Mesendoderm (in vitro differentiated cells): ENCODE measurements around the gene PEX14.

Experiments
- DNase-seq: peaks from one replicate; pipeline ENCODE4 v3.0.0; 2013
- H2AK5ac ChIP-seq: 2 replicates; pipeline ENCODE4 v1.6.1; 2013; ENCODE audit warnings: low read length, inconsistent platforms
- H2BK120ac ChIP-seq: 2 replicates; pipeline ENCODE4 v1.6.1; 2013; ENCODE audit warnings: low read depth, mild to moderate bottlenecking, low read length, moderate library complexity, mixed read lengths
- H2BK15ac ChIP-seq: replicated peaks from 2 replicates; pipeline ENCODE4 v1.6.1; 2013; ENCODE audit warnings: low read depth, mild to moderate bottlenecking, moderate library complexity
- H2BK5ac ChIP-seq: 2 replicates; pipeline ENCODE4 v1.6.1; 2013; ENCODE audit warnings: low read length, inconsistent platforms
- H3K18ac ChIP-seq: 2 replicates; pipeline ENCODE4 v1.6.1; 2013; ENCODE audit warnings: mild to moderate bottlenecking, low read length, mixed read lengths
- H3K23ac ChIP-seq: one replicate; pipeline ENCODE4 v1.6.1; 2013; ENCODE audit warnings: low read length
- H3K27ac ChIP-seq: 2 replicates; pipeline ENCODE4 v1.5.1; 2013; ENCODE audit warnings: low read depth, mild to moderate bottlenecking, inconsistent platforms, low read length, moderate library complexity
- H3K27me3 ChIP-seq: 2 replicates; pipeline ENCODE4 v1.6.1; 2013; ENCODE audit warnings: low read length, control low read depth, mild to moderate bottlenecking, inconsistent platforms; ENCODE audit not compliant: insufficient read depth, poor library complexity
- H3K36me3 ChIP-seq: 2 replicates; pipeline ENCODE4 v1.6.1; 2013; ENCODE audit warnings: low read length, inconsistent platforms; ENCODE audit not compliant: control insufficient read depth, insufficient read depth
- H3K4ac ChIP-seq: one replicate; pipeline ENCODE4 v1.6.1; 2013; ENCODE audit warnings: low read depth, mild to moderate bottlenecking, low read length, moderate library complexity
- H3K4me1 ChIP-seq: 2 replicates; pipeline ENCODE4 v1.6.1; 2013; ENCODE audit warnings: low read depth, low read length, inconsistent platforms; ENCODE audit not compliant: control insufficient read depth
- H3K4me2 ChIP-seq: 2 replicates; pipeline ENCODE4 v1.6.1; 2013; ENCODE audit warnings: low read length
- H3K4me3 ChIP-seq: 2 replicates; pipeline ENCODE4 v1.5.1; 2013; ENCODE audit warnings: mild to moderate bottlenecking, low read length
- H3K56ac ChIP-seq: one replicate; pipeline ENCODE4 v1.6.1; 2013; ENCODE audit warnings: low read length
- H3K79me1 ChIP-seq: 2 replicates; pipeline ENCODE4 v1.6.1; 2013; ENCODE audit warnings: low read length, inconsistent platforms
- H3K79me2 ChIP-seq: 2 replicates; pipeline ENCODE4 v1.6.1; 2013; ENCODE audit warnings: mild to moderate bottlenecking, low read length; ENCODE audit not compliant: control insufficient read depth, insufficient read depth
- H3K9ac ChIP-seq: 2 replicates; pipeline ENCODE4 v1.6.1; 2013; ENCODE audit warnings: low read length, inconsistent platforms
- H4K5ac ChIP-seq: one replicate; pipeline ENCODE4 v1.6.1; 2013; ENCODE audit warnings: low read length
- H4K8ac ChIP-seq: one replicate; pipeline ENCODE4 v1.6.1; 2013; ENCODE audit warnings: low read depth, mild to moderate bottlenecking, control low read depth, low read length, moderate library complexity
- WGBS: extraction: QIAGEN DNeasy Blood & Tissue Kit; methylation state at CpG from one replicate; pipeline ENCODE4 v1.1.7; 2013; ENCODE audit warnings: low lambda C conversion rate, missing lambda C conversion rate; ENCODE audit not compliant: insufficient coverage; ENCODE audit errors: extremely low coverage; 5-methylcytosine and 5-hydroxymethylcytosine counted together

Gene PEX14

DNA sequence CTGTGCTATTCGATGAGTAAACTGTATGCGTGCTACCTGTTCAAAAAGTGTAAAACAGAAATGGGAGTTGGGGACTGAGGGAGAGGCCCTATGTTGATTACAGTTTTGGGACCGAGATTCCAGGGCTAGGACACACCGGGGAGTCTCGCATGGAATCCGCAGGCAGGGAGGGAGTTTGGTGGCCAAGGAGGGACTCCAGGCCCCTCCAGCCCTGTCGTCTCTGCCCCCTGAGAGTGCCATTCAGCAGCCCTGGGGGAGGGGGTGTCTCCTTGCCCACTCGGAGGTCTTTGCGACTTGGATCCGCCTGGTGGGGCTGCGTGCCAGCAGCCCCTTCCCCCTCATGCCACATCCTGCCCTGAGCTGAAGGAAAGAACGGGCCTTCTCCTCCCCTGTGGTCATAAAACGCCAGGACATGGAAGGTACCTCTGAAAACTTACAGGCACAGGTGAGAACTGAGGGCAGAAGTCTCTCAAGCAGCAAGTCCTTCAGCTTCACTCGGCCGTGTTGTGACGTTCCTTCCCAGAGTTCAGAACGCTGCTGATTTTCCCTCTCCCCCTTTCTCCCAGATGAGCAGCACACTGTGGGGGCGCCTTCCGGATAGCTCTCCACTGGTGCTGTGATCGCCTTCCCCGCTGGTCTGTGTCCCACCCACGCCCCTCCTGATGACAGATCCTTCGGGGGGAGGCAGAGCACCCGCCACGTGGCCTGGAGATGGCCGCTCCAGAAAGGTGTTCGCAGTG, 141.4 kb downstream of the PEX14 start:
- peaks cover 3% of the 10 kb centered on the region for H3K4me1 ChIP-seq
- no peak overlapping the region for H2AK5ac ChIP-seq
- WGBS: no CpG with 5 or more reads among the region's 27 CpGs
- no peak overlapping the region for H2BK5ac ChIP-seq
- H3K36me3 ChIP-seq: no peaks in the 10 kb centered on the region
- H3K79me2 ChIP-seq: no peaks in the 10 kb centered on the region
- H4K8ac ChIP-seq: no peak overlapping the region
- peak overlapping the region; percentile 25 for H3K56ac ChIP-seq
- H3K27me3 ChIP-seq: no peaks in the 10 kb centered on the region
- H3K27ac ChIP-seq: no peak overlapping the region
- H3K4me2 ChIP-seq: no peak overlapping the region
- no peak for DNase-seq
- no peak overlapping the region for H3K9ac ChIP-seq
- no peak overlapping the region for H3K23ac ChIP-seq
- no peak overlapping the region for H3K18ac ChIP-seq
- no peak overlapping the region for H2BK120ac ChIP-seq
- H4K5ac ChIP-seq: no peak overlapping the region
- no peak overlapping the region for H3K4me3 ChIP-seq
- H2BK15ac ChIP-seq: no peak overlapping the region
- no peak overlapping the region for H3K4ac ChIP-seq
- no peaks in the 10 kb centered on the region for H3K79me1 ChIP-seq

DNA sequence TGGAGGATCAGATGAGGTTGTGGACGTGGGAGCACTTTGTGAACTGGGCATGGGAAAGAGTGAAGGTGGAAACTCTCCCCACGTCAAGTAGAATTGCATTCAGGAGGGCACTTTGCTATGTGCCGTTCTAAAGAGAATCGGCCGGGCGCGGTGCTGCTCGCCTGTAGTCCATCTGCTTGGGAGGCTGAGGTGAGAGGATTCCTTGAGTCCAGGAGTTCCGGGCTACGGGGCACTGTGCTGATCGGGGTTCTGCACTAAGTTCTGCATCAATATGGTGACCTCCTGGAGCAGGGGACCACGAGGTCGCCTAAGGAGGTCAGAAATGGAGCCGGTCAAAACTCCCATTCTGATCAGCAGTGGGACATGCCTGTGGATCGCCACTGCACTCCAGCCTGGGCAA, 141.9 kb downstream of the PEX14 start:
- Histone ChIP-seq H3K23ac (no peak overlapping the region), H3K9ac (no peak overlapping the region), H3K27me3 (no peaks in the 10 kb centered on the region), H3K4me2 (no peak overlapping the region), H2AK5ac (no peak overlapping the region), H2BK5ac (no peak overlapping the region), H3K79me2 (no peaks in the 10 kb centered on the region), H2BK120ac (no peak overlapping the region), H3K79me1 (no peaks in the 10 kb centered on the region), H3K4me1 (peaks cover 3% of the 10 kb centered on the region), H3K4me3 (no peak overlapping the region), H4K5ac (no peak overlapping the region), H3K36me3 (no peaks in the 10 kb centered on the region), H2BK15ac (no peak overlapping the region), H4K8ac (no peak overlapping the region), H3K56ac (no peak overlapping the region), H3K4ac (no peak overlapping the region), H3K18ac (no peak overlapping the region), H3K27ac (no peak overlapping the region)
- no peak for DNase-seq
- no CpG with 5 or more reads among the region's 15 CpGs for WGBS

DNA sequence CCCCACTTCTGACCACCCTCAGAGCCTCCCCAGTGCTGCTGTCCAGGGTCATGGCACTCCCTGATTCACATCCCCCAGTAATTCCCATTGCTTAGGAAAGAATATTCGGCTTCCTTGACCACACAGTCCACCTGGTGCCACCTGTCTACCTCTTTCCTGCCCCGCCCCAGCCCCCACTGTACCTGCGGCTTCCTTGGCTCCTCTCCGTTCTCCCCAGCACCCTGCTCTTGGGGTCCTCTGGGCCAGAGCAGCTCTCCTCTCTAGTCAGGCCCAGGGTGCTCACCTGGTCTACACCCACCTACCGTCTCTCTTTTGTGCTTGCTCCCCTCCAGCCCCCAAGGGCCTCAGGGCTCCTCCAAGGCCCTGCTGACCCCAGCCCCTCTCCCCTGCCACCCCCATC, 142.6 kb downstream of the PEX14 start:
- H2AK5ac ChIP-seq: no peak overlapping the region
- peaks cover 3% of the 10 kb centered on the region for H3K4me1 ChIP-seq
- no peak overlapping the region for H3K4me3 ChIP-seq
- H2BK5ac ChIP-seq: no peak overlapping the region
- no peak overlapping the region for H2BK15ac ChIP-seq
- H3K79me1 ChIP-seq: no peaks in the 10 kb centered on the region
- no peak overlapping the region for H2BK120ac ChIP-seq
- no peak overlapping the region for H3K23ac ChIP-seq
- no peak overlapping the region for H3K9ac ChIP-seq
- no peak for DNase-seq
- H3K4me2 ChIP-seq: no peak overlapping the region
- H3K4ac ChIP-seq: no peak overlapping the region
- no peak overlapping the region for H3K18ac ChIP-seq
- no peak overlapping the region for H4K5ac ChIP-seq
- no peak overlapping the region for H4K8ac ChIP-seq
- H3K27ac ChIP-seq: no peak overlapping the region
- H3K79me2 ChIP-seq: no peaks in the 10 kb centered on the region
- no peaks in the 10 kb centered on the region for H3K36me3 ChIP-seq
- H3K56ac ChIP-seq: no peak overlapping the region
- no CpG with 5 or more reads among the region's 5 CpGs for WGBS
- no peaks in the 10 kb centered on the region for H3K27me3 ChIP-seq

DNA sequence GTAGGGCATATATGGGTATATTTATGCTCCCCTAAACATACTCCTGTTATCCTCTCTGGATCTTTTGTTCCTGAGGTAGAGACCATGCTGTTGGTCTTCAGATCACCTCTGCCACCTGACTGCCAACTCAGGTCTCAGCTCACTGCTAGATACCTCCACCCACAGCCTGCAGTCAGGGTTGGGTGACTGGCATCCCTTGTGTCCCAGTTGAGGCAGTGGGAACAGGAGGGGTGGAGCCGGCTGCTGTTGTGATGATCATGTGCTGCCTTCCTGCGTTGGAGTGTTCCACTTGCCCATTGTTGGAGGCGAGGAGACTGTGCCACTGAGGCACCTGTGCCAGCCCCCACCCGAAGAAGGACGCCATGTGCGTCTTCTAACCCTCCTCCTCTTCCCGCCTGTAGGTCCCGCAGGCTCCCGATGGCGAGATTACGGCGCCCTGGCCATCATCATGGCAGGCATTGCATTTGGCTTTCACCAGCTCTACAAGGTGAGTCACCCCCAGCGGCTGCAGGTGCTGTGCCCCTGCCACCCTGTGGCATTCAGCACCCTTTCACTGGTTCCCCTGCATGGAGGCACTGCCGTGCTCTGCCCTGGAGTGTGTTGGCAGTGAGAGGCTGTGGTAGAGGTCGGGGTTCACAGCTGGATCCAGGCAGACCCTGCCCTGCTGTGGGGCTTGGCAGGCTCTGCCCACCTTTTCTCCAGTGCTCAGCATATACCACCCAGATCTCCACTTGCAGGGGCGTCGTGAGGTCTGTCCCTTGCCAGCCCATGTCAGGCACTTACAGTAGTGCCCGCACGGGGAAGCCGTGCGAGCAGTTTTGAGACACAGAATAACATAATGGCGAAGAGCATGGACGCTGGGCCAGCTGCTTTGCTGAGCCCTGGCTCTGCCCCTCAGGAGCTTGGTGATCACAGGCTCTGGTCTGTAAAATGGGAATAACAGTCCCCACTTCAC, 143.5 kb downstream of the PEX14 start:
- no peaks in the 10 kb centered on the region for H3K79me2 ChIP-seq
- H4K8ac ChIP-seq: no peak overlapping the region
- WGBS: no CpG with 5 or more reads among the region's 23 CpGs
- H3K23ac ChIP-seq: no peak overlapping the region
- H3K27me3 ChIP-seq: no peaks in the 10 kb centered on the region
- no peak for DNase-seq
- no peak overlapping the region for H3K56ac ChIP-seq
- no peak overlapping the region for H3K4me2 ChIP-seq
- H3K79me1 ChIP-seq: no peaks in the 10 kb centered on the region
- H3K9ac ChIP-seq: no peak overlapping the region
- H3K4ac ChIP-seq: no peak overlapping the region
- no peaks in the 10 kb centered on the region for H3K36me3 ChIP-seq
- H3K27ac ChIP-seq: no peak overlapping the region
- H3K4me1 ChIP-seq: peaks cover 3% of the 10 kb centered on the region
- no peak overlapping the region for H3K4me3 ChIP-seq
- H2BK15ac ChIP-seq: no peak overlapping the region
- H2AK5ac ChIP-seq: no peak overlapping the region
- no peak overlapping the region for H2BK5ac ChIP-seq
- no peak overlapping the region for H2BK120ac ChIP-seq
- H3K18ac ChIP-seq: no peak overlapping the region
- H4K5ac ChIP-seq: no peak overlapping the region

DNA sequence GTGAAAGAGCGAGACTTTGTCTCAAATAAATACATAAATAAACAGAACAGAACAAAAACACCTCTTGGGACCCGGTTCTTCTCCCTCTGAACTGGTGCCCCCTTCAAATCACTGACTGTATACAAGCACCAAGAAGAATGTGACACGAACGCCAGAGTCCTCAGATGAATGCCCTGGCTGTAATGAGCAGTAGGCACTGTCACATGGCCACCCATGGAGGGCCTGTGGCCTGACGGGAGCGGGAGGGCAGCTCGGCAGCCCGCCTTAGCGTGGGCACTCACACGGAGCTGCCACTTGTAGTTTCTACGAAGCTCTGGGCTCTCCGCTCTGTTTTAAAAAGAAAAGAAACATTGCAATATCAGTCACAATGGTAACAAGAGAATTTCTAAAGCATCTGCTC, 146.0 kb downstream of the PEX14 start:
- Histone ChIP-seq H3K79me1 (no peaks in the 10 kb centered on the region), H3K4me2 (no peak overlapping the region), H4K5ac (no peak overlapping the region), H3K36me3 (no peaks in the 10 kb centered on the region), H3K4me1 (peaks cover 3% of the 10 kb centered on the region), H3K27me3 (no peaks in the 10 kb centered on the region), H3K4ac (no peak overlapping the region), H3K18ac (no peak overlapping the region), H2AK5ac (no peak overlapping the region), H2BK15ac (no peak overlapping the region), H3K4me3 (no peak overlapping the region), H3K79me2 (no peaks in the 10 kb centered on the region), H3K27ac (no peak overlapping the region), H3K9ac (no peak overlapping the region), H3K23ac (no peak overlapping the region), H2BK120ac (no peak overlapping the region), H3K56ac (no peak overlapping the region), H2BK5ac (no peak overlapping the region), H4K8ac (no peak overlapping the region)
- DNase-seq: no peak
- no CpG with 5 or more reads among the region's 12 CpGs for WGBS
